ENCODE measurements around the gene SLC5A8. TPM values are rescaled to one million over a fixed set of nuclear protein-coding genes. Genes with fewer than 3 reads are reported as not detected.

SLC5A8 gene
- polyA plus RNA-seq, 3 donors = 28.2 to 51.2 (median 41.3) TPM

Other genes with a start within 250 kb of the SLC5A8 start
- gene UTP20, start 69.9 kb upstream of the SLC5A8 start, polyA plus RNA-seq (ENCODE audit: insufficient read length in 3 of 3) = 10 to 100 TPM; 17.5 to 20.3 (median 18.1) TPM
- 100 to 1,000 TPM; 130 to 148 (median 141) TPM for gene ARL1, start 197.5 kb upstream of the SLC5A8 start, polyA plus RNA-seq (ENCODE audit: insufficient read length in 3 of 3)

All from renal cortex interstitium (tissue), 3 donors.